Endothelial cell of umbilical vein (primary cell): ENCODE measurements around the gene UBE2L3. TPM values are rescaled to one million over a fixed set of nuclear protein-coding genes. Genes with fewer than 3 reads are reported as not detected.

Experiments used
- BruUV-seq: library from RNA; stranded (reverse); fragments of 400-500 nt; replicated peaks from 2 replicates; lab custom pipeline; 2021; lab: Mats Ljungman, UMichigan
- CTCF ChIA-PET: fragments of 300-600, 350-600 bp; sonication (Branson Sonifier 250); formaldehyde crosslinking; loops from one replicate; lab custom pipeline; 2021; ENCODE audit warnings: antibody characterized with exemption, inconsistent platforms; lab: Charles Lee
- POLR2A ChIA-PET: fragments of 300-600, 350-600 bp; sonication (Branson Sonifier 250); formaldehyde crosslinking; loops from one replicate; lab custom pipeline; 2021; ENCODE audit warnings: antibody characterized with exemption, inconsistent platforms; lab: Charles Lee
- DNase-seq: peaks from one replicate; pipeline ENCODE4 v3.0.0-alpha.2; 2011; ENCODE audit warnings: low read depth, low spot score
- FAIRE-seq: peaks from 2 replicates; lab custom pipeline; 2011; peaks lifted over from hg19 to GRCh38; lab: Jason Lieb, UNC
- H2AFZ ChIP-seq: 2 replicates; pipeline ENCODE4 v1.6.0; 2012; ENCODE audit warnings: low read depth, low read length, control low read depth, inconsistent platforms
- H3K27ac ChIP-seq: 2 replicates; pipeline ENCODE4 v1.5.1; 2011; ENCODE audit warnings: low read depth, mild to moderate bottlenecking, control low read depth, low read length, moderate library complexity; ENCODE audit not compliant: insufficient read depth
- H3K27me3 ChIP-seq, 2 experiments: 2 replicates each; pipeline versions ENCODE4 v1.6.0 to v1.6.1; 2011; ENCODE audit warnings: low read length in 2 of 2, mixed read lengths in 1 of 2; ENCODE audit not compliant: control insufficient read depth in 2 of 2, insufficient read depth in 2 of 2
- H3K36me3 ChIP-seq, 2 experiments: 2 replicates in 1 of 2; 3 replicates in 1 of 2; pipeline ENCODE4 v1.5.1; 2011; ENCODE audit warnings: low read length in 2 of 2, mild to moderate bottlenecking in 1 of 2, moderate library complexity in 1 of 2; ENCODE audit not compliant: control insufficient read depth in 2 of 2, insufficient read depth in 2 of 2; ENCODE audit errors: extremely low read depth in 1 of 2
- H3K4me1 ChIP-seq: 3 replicates; pipeline ENCODE4 v1.5.1; 2011; ENCODE audit warnings: mild to moderate bottlenecking, low read length; ENCODE audit not compliant: control insufficient read depth, insufficient read depth; ENCODE audit errors: extremely low read depth
- H3K4me2 ChIP-seq: 2 replicates; pipeline ENCODE4 v1.6.1; 2011; ENCODE audit warnings: low read length, control low read depth, mixed read lengths; ENCODE audit not compliant: insufficient read depth
- H3K4me3 ChIP-seq, 3 experiments: fragments of 200-600 bp in 1 of 3; sonication (generic), shearing (Covaris generic) in 1 of 3; replicated peaks in 1 of 3; 2 replicates each; pipeline ENCODE4 v1.5.1; 2011 to 2016; ENCODE audit warnings: control low read depth in 3 of 3, low read length in 3 of 3, mild to moderate bottlenecking in 2 of 3, inconsistent platforms in 1 of 3, low read depth in 1 of 3, moderate library complexity in 1 of 3; ENCODE audit not compliant: insufficient read depth in 1 of 3
- H3K79me2 ChIP-seq: 2 replicates; pipeline ENCODE4 v1.6.0; 2012; ENCODE audit warnings: low read length, inconsistent platforms; ENCODE audit not compliant: control insufficient read depth, insufficient read depth
- H3K9ac ChIP-seq: replicated peaks from 2 replicates; pipeline ENCODE3; 2011; ENCODE audit warnings: low read length, control low read depth; ENCODE audit not compliant: insufficient read depth; ENCODE audit errors: extremely low read depth
- H3K9me1 ChIP-seq: replicated peaks from 3 replicates; pipeline ENCODE4 v1.6.0; 2011; ENCODE audit warnings: mild to moderate bottlenecking, low read length; ENCODE audit not compliant: control insufficient read depth, insufficient read depth; ENCODE audit errors: extremely low read depth
- H3K9me3 ChIP-seq: replicated peaks from 2 replicates; pipeline ENCODE4 v1.5.1; 2012; ENCODE audit warnings: low read length, inconsistent platforms; ENCODE audit not compliant: control insufficient read depth, insufficient read depth
- H4K20me1 ChIP-seq: replicated peaks from 2 replicates; pipeline ENCODE3; 2011; ENCODE audit warnings: mild to moderate bottlenecking, low read length; ENCODE audit not compliant: control insufficient read depth, insufficient read depth; ENCODE audit errors: extremely low read depth
- CTCF ChIP-seq, 2 donors: IDR thresholded peaks; 1 replicate in 1 of 2; 2 replicates in 1 of 2; pipeline ENCODE4 v1.5.1; 2011; ENCODE audit warnings: low read length in 2 of 2, mild to moderate bottlenecking in 2 of 2, moderate library complexity in 2 of 2, control low read depth in 1 of 2, inconsistent platforms in 1 of 2, low read depth in 1 of 2; ENCODE audit not compliant: insufficient read depth in 1 of 2; ENCODE audit errors: extremely low read depth in 1 of 2
- FOS ChIP-seq: IDR thresholded peaks from 2 replicates; pipeline ENCODE4 v1.6.1; 2011; ENCODE audit warnings: mild to moderate bottlenecking, low read length, moderate library complexity, borderline replicate concordance; ENCODE audit not compliant: insufficient read depth
- GATA2 ChIP-seq: IDR thresholded peaks from 2 replicates; pipeline ENCODE4 v1.7.0; 2011; ENCODE audit warnings: low read depth, mild to moderate bottlenecking, moderate library complexity, mixed read lengths, low read length; ENCODE audit not compliant: insufficient read length, insufficient read depth
- JUN ChIP-seq: IDR thresholded peaks from 2 replicates; pipeline ENCODE4 v1.6.1; 2011; ENCODE audit warnings: borderline replicate concordance, low read depth; ENCODE audit not compliant: insufficient read length, insufficient read depth
- MAX ChIP-seq: IDR thresholded peaks from 2 replicates; pipeline ENCODE4 v1.6.1; 2011; ENCODE audit not compliant: insufficient read depth, insufficient read length
- MYC ChIP-seq: IDR thresholded peaks from one replicate; pipeline ENCODE4 v1.6.1; 2011; ENCODE audit warnings: mild to moderate bottlenecking, low read depth, low read length
- POLR2A ChIP-seq: IDR thresholded peaks from 2 replicates; pipeline ENCODE4 v1.6.1; 2012; ENCODE audit warnings: low read depth, mild to moderate bottlenecking, control low read depth, low read length
- POLR2AphosphoS5 ChIP-seq: IDR thresholded peaks from 2 replicates; pipeline ENCODE4 v1.6.1; 2012; ENCODE audit warnings: low read depth, mild to moderate bottlenecking, control low read depth, low read length, moderate library complexity; ENCODE audit not compliant: insufficient read depth
- dilution Hi-C: fragments of 300-500 bp; cut with MboI; formaldehyde crosslinking; loops from one replicate; pipeline ENCODE4 v1.15.0; 2019; ENCODE audit warnings: low sequenced_read_pairs; ENCODE audit not compliant: extremely low pct_ligation_motif_present
- intact Hi-C: fragments of 100-400 bp; cut with micrococcal nuclease; formaldehyde crosslinking; loops from one replicate; pipeline ENCODE4 v1.10.0; 2022
- polyA plus RNA-seq, 4 experiments: library from polyadenylated mRNA; depleted of rRNA in 3 of 4; stranded (reverse) in 3 of 4; unstranded in 1 of 4; fragments of >200 nt; gene quantifications; 2 replicates each; pipeline versions ENCODE4 v1.2.1 to v1.2.3, GENCODE V29; 2011 to 2012; ENCODE audit warnings: missing spikeins in 1 of 4
- total RNA-seq: library from RNA; stranded (reverse); gene quantifications from 2 replicates; pipeline ENCODE4 v1.2.3, GENCODE V29; 2021

The UBE2L3 gene
- total and polyA plus RNA-seq, 2 donors (not counting 3 experiments of a cell fraction or from before 2014, with no cell fraction given) = 66.0 to 83.5 TPM

GRCh38 chr22:21589396-21589795 is 21.9 kb downstream of the UBE2L3 start:
- Histone ChIP-seq H3K4me3 (no peak overlapping the region), H3K9ac (no peak overlapping the region), H3K27me3 (no peaks in the 10 kb centered on the region), H3K9me1 (no peaks in the 10 kb centered on the region), H3K9me3 (no peaks in the 10 kb centered on the region), H4K20me1 (peaks cover 14% of the 10 kb centered on the region), H3K79me2 (peaks cover 98% of the 10 kb centered on the region), H3K4me2 (no peak overlapping the region), H3K27ac (no peak overlapping the region), H3K4me1 (no peaks in the 10 kb centered on the region), H2AFZ (no peak overlapping the region), H3K36me3 (peaks cover 12 to 28% of the 10 kb centered on the region in 2 experiments)
- DNase-seq (no peak), FAIRE-seq (no peak)
- ChIA-PET CTCF (no interaction called here), POLR2A (no interaction called here)
- intact Hi-C loops (no loop called here), dilution Hi-C loops (no loop called here)
- BruUV-seq = no TSS peak
- TF ChIP-seq POLR2A (no peak), MAX (no peak), MYC (no peak), JUN (no peak), CTCF (IDR thresholded peaks at IDR 0.05; ENCODE audit: extremely low read depth in 1 of 2, insufficient read depth in 1 of 2, low read depth in 1 of 2, low read length in 2 of 2) (no peak), GATA2 (no peak), POLR2AphosphoS5 (no peak), FOS (no peak)
